CD4-positive, alpha-beta T cell treated with Interleukin-4 for 4 hours (primary cell): Measurements from ENCODE around the gene OSBP2.

Experiments used
- DNase-seq: peaks from one replicate; pipeline ENCODE4 v3.0.0-alpha.2; 2020

Gene OSBP2

DNA sequence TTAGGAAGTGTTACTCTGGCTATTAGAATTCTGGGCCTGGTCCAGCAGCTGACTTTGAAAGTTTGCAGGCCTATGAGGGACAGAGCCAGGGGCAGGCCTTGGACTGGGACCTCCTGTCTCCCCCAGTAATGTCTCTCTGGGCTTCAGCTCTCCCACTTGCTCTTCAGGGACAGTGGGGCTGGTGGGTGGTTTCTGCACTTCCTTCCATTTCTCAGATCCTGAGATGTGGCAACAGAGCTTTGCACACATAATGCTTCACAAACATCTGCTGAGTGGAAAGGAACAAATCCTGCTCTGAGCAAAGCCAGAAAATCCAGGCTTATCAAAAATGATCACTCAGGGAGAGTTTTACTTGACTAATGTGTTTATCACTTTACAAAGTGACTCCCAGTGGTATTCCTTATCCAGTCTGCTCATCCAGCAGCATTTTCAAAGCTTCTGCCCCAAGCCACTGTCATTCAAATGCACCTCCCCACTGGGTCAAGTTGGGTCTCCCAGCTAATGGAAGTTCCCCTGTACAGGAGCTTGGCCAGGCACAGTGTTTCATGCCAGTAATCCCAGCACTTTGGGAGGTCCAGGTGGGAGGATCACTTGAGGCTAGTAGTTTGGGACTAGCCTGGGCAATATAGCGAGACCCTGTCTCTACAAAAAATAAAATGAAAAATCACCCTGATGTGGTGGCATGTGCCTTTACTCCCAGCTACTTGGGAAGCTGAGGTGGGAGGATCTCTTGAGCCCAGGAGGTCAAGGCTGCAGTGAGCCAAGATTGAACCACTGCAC, 13.5 kb upstream of the OSBP2 start:
- no peak for DNase-seq

DNA sequence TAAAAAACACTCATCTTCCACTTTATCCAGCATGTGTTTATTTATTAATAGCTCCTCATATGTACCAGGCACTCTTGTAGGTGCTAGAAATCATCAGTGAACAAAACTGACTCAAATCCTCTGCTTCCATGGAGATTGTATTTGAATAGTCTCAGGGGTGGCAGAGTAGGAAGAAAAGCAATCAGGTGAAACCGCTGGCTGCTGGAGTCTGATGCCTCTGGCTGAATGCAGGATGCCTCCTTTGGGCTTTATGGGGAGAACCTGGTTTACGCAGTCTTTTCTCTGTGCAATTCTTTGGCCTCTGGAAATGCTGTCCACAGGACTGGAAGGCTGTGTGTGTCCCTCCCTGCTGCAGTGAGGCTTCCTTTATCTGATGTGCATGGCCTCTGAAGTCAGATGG, 12.8 kb upstream of the OSBP2 start:
- no peak for DNase-seq

GRCh38 chr22:30685178-30685577, 9.5 kb upstream of the OSBP2 start:
- no peak for DNase-seq

- no peak for DNase-seq
Observed at GRCh38 chr22:30687358-30687757, 7.3 kb upstream of the OSBP2 start.

GRCh38 chr22:30689622-30690021, 5.1 kb upstream of the OSBP2 start:
- DNase-seq = no peak

- no peak for DNase-seq
Observed at GRCh38 chr22:30691204-30691603, 3.5 kb upstream of the OSBP2 start.

DNA sequence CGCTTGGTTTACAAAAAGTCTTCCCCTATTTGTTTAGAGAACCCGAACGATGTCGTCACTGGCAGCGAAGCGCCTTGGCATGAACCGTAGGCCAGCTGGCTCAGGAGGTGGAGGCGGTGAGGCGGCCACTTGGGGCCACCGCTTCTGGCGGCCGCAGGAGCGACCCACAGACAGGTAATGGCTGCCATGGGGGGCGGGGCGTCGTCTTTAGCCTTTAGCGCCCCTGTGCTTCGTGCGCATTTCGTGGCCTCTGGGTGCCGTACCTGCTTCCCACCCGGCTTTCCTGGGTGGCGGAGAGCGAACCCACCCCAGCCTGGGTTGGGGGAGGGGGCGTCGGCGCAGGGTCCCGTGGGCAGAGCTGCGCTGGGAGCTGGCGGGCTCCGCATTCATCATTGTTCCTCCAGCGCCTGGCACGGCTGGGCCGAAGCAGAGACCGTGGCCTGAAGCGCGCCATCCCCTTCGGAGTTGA, 469 bp upstream of the OSBP2 start:
- DNase-seq = peak; percentile 40

DNA sequence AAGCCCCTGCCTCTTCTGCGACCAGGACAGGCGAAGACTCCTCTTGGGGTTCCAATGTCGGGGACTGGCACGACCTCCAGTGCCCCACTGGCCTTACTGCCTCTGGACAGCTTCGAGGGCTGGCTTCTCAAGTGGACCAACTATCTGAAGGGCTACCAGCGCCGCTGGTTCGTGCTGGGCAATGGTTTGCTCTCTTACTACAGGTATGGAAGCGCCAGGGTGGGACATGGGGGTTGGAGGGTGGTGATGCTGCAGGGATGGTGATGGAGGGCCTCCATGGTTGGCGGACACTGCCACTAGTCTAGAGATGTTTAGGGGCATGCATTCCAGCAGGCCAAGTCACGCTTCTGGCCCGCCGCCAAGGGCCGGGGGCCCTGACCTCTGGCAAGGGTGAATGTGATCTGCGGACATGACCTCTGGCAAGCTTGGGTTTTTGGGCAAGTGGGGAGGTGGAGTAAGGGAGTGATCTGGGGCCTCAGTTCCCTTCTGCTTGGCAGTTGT, 727 bp downstream of the OSBP2 start:
- no peak for DNase-seq

DNA sequence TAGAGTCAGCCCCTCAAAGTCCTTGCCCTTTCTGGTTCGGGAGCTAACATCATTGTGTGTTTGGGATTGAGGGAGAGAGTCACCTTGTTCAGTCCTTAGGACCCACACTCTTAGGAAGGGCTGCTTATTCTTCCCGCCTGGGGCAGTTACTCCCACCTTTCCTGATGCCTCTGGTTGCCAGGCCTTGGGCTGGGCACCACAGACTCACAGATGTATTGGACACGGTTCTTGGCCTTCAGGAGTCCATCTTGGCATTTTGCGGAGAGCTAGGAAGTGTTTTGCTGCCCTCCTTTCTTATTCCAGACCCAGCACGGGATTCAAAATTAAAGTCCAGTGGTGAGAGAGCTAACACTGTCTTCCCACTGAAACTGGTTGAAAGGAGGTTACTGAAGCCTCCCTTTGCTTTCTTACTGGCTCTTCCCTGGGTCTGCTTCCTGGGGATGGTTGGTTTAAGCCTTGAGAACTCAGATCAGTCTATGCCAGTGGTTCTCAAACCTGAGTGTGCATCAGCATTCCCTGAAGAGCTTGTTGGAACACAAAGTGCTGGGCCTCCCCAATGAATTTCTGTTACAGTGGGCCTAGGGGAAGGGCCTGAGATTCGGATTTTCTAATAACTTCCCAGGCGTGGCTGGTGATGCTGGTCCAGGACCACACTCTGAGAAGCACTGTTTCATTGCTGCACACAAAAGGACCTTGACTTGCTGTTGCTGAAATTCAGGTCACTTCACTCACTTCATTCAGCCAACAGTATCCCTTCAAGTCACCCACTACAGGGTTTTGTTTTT, 1.4 kb downstream of the OSBP2 start:
- DNase-seq = no peak

DNA sequence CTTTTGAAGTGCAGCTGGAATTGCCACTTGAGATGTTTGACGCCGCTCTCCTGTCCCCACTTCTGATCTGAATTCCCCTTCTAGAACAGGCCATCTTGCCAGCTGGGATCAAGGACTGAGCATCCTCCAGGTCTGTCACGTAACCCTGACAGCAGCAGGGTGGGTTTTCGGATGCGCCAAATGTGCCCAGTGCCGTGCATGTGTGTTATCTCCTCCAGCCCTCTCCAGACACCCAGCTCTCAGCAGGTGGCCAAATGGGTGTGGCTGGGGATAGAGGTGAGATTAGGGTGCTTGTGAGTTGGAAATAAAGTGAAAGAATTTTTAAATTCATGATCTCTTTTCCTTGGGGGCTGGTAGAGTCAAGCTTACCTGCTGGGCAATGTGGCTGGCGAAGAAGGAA, 3.3 kb downstream of the OSBP2 start:
- no peak for DNase-seq

DNA sequence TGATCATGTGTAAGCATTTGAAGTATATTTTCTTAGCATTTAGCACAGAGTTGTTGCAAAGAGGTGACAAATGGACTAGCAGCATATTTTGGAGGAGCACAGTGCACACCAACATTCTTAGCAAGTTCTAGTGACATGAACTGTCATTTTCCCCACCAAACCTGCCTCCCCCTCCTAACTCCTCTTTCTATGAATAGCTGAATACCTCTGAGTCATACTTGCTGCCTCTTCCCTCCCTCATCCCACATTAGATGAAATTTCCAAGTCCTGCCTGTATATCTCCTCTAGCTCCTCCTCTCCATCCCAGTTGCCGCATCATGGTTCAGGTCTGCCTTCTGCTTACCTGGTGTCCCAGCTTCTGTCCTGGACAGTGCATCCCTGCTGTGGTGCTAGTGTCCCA, 7.2 kb downstream of the OSBP2 start:
- no peak for DNase-seq

DNA sequence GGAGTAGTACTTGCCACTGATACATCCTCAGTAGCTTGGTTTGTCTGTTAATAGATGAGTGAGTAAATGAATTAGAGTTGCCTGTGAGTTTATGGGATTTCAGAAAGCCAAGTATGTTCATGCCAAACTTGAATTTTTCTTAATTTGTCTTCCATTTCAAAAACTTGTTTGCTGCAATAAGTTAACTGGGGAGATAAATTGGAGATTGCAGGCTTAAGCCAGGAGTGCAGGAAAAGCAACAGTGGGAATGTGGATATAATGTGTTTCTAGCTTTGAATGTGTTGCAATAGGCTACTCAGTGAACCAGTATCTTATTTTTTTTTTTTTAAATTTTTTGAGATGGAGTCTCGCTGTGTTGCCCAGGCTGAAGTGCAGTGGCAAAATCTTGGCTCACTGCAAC, 8.2 kb downstream of the OSBP2 start:
- DNase-seq = no peak

DNA sequence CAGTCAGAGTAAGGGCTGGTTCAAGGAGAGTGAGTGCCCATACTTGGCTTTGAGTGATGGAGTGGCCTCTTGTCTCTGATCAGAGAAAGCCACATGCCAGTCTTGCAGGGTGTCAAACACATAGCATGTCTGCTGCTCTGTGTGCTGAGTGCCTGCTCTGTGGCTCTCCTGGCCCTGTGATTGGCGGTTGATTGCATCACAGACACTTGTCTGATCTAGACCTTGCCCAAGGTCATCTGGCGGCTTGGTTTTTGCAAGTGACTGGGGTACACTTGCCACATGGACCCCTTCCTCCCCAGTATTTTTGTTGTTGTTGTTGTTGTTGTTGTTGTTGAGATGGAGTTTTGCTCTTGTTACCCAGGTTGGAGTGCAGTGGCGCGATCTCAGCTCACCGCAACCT, 10.3 kb downstream of the OSBP2 start:
- DNase-seq = no peak

- DNase-seq = peak; percentile 21
Observed at GRCh38 chr22:30705710-30706651, 11.3 kb downstream of the OSBP2 start.

GRCh38 chr22:30709980-30710379, 15.3 kb downstream of the OSBP2 start:
- peak; percentile 71 for DNase-seq

DNA sequence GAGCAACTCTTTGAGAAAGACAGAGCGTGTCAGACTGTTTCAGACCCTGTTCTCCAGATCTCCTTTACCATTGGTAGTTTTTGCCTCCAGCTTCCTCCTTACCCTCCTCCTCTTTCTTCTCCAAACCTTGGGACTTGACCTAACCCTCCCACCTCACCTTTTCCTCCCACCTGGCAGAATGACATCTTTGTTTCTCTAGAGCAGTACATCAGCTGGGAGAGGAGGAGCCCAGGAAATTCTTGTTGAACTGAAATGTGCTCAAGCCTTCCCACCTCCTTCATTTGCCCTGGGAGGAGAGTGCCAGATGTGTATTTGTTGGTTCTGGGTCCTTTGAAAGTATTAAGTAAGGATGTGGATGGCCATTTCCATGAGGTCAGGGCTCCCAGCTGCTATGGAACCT, 17.4 kb downstream of the OSBP2 start:
- no peak for DNase-seq

DNA sequence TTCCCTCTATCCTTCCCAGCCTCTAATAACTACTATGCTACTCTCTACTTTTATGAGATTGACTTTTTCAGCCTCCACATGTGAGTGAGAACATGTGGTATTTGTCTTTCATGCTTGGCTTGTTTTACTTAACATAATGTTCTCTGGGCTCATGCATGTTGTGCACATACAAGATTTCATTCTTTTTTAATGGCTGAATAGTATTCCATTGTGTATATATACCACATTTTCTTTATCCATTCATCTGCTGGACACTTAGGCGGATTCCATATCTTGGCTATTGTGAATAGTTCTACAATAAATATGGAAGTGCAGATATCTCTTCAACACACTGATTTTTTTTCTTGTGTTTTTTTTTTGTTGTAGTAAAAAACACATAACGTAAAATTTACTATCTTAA, 19.4 kb downstream of the OSBP2 start:
- DNase-seq = no peak

DNA sequence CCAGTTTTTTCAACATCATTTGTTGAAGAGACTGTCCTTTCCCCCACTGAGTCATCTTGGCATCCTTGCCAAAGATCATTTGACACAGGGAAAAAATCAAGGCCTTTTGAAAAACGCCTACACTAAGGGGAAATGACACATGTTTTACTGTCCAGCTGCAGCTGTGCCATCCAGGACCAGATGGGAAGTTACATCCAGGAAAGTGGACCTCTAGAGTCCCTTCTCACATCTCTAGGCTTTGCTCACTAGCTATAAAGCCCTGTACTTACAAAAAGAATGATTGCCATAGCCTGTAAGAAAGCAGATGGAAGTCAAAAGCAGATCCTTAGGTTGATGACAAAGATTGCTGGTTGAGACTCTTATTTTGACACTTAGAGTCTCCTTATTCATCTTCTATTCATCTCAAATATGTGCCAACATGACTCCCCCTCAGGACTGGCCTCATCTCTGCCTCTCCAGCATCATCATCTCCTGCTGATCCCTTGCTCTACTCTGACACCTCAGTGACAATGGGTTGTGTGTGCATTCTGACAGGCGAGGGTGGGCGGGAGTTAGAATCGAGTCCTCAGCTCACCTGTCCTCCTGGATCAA, 22.8 kb downstream of the OSBP2 start:
- no peak for DNase-seq

GRCh38 chr22:30717952-30718351, 23.3 kb downstream of the OSBP2 start:
- no peak for DNase-seq

- DNase-seq = no peak
Observed at GRCh38 chr22:30718491-30718890, 23.8 kb downstream of the OSBP2 start.

GRCh38 chr22:30718938-30719337, 24.3 kb downstream of the OSBP2 start:
- no peak for DNase-seq

DNA sequence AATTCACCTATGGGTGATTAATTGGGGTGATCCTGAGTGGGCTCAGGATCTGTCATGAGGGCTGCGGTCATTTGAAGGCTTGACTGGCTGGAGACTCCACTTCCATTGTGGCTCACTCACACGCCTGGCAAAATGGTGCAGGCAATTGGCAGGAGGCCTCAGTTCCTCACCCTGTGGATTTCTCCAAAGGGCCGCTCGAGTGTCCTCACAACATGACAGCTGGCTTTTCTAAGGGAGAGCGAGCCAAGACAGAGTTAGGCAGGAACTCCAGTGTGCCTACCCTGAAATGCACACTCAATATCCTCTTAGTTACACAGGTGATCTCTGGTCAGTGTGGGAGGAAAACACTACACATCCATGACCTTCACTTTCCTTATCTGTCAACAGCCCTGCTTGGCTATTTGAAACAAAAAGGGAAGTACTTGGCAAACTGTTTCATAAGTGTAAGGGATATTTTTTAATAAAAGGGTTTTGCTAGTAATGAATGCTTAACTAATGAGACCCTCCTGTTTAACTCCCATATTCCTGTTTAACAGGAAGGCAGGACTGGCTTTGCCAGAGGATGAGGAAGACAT, 25.7 kb downstream of the OSBP2 start:
- no peak for DNase-seq
